Ovary (tissue), 3 donors: ENCODE data around the gene TMEM125.

Source experiments
- EP300 ChIP-seq: sonication (generic); formaldehyde crosslinking; IDR thresholded peaks from one replicate; pipeline ENCODE4 v1.6.1; 2017; ENCODE audit warnings: antibody characterized with exemption
- TF ChIP-seq, protein P1 (sequence below), 3 donors: fragments of 450-650 bp in 2 of 3; fragments of 200-600 bp in 1 of 3; IDR thresholded peaks; one replicate each; pipeline versions ENCODE4 v1.5.1 to v1.8.0; 2016 to 2022; ENCODE audit warnings: antibody characterized with exemption in 3 of 3, mild to moderate bottlenecking in 1 of 3
- donor health status: DM: no; HTN: no; CAD: no.

- TF ChIP-seq, protein P1, sequence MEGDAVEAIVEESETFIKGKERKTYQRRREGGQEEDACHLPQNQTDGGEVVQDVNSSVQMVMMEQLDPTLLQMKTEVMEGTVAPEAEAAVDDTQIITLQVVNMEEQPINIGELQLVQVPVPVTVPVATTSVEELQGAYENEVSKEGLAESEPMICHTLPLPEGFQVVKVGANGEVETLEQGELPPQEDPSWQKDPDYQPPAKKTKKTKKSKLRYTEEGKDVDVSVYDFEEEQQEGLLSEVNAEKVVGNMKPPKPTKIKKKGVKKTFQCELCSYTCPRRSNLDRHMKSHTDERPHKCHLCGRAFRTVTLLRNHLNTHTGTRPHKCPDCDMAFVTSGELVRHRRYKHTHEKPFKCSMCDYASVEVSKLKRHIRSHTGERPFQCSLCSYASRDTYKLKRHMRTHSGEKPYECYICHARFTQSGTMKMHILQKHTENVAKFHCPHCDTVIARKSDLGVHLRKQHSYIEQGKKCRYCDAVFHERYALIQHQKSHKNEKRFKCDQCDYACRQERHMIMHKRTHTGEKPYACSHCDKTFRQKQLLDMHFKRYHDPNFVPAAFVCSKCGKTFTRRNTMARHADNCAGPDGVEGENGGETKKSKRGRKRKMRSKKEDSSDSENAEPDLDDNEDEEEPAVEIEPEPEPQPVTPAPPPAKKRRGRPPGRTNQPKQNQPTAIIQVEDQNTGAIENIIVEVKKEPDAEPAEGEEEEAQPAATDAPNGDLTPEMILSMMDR (IDR thresholded peaks at IDR 0.05) = no peak
- TF ChIP-seq EP300 = no peak
Observed at GRCh38 chr1:43306688-43307457, 37.1 kb downstream of the TMEM125 start.
